Epithelial cell of proximal tubule (primary cell): Measurements from ENCODE around the gene ACADL. TPM values are rescaled to one million over a fixed set of nuclear protein-coding genes. Genes with fewer than 3 reads are reported as not detected.

Source experiments
- DNase-seq: peaks from one replicate; pipeline ENCODE4 v3.0.0-alpha.2; 2011; ENCODE audit warnings: low read depth
- H3K4me3 ChIP-seq: 2 replicates; pipeline ENCODE4 v1.5.1; 2011; ENCODE audit warnings: low read depth, mild to moderate bottlenecking, low read length
- total RNA-seq: library from RNA; depleted of rRNA; stranded (reverse); fragments of >200 nt; gene quantifications from 2 replicates; pipeline ENCODE4 v1.2.3, GENCODE V29; 2015
- TF ChIP-seq, protein P1 (sequence below): conservative IDR thresholded peaks from 2 replicates; pipeline ENCODE4 v1.5.1; 2012; ENCODE audit warnings: low read depth, mild to moderate bottlenecking, low read length

Gene ACADL
- total RNA-seq, 1 donor from 2014 or later: 0.17 TPM

DNA sequence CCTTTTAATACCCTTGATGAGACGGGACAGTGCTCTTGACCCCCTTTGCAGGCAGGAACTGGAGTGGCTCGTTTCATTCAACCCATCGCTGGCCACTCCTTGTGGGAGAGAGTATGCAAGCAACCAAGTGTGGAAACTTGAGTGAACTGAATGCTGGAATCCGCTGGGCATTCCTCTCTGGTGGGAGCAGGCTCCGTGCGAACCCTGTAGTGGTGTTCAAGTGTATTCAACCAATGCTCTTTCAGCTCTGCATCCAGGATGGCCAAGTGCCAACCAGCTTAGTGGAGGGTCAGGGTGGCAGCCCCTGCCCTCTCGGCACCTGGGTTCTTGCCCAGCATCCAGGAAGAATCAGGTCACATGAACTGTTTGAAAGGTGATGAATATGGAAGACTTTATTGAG, 3.3 kb upstream of the ACADL start:
- H3K4me3 ChIP-seq: no peak overlapping the region
- DNase-seq: no peak
- TF ChIP-seq, protein P1, sequence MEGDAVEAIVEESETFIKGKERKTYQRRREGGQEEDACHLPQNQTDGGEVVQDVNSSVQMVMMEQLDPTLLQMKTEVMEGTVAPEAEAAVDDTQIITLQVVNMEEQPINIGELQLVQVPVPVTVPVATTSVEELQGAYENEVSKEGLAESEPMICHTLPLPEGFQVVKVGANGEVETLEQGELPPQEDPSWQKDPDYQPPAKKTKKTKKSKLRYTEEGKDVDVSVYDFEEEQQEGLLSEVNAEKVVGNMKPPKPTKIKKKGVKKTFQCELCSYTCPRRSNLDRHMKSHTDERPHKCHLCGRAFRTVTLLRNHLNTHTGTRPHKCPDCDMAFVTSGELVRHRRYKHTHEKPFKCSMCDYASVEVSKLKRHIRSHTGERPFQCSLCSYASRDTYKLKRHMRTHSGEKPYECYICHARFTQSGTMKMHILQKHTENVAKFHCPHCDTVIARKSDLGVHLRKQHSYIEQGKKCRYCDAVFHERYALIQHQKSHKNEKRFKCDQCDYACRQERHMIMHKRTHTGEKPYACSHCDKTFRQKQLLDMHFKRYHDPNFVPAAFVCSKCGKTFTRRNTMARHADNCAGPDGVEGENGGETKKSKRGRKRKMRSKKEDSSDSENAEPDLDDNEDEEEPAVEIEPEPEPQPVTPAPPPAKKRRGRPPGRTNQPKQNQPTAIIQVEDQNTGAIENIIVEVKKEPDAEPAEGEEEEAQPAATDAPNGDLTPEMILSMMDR: no peak

DNA sequence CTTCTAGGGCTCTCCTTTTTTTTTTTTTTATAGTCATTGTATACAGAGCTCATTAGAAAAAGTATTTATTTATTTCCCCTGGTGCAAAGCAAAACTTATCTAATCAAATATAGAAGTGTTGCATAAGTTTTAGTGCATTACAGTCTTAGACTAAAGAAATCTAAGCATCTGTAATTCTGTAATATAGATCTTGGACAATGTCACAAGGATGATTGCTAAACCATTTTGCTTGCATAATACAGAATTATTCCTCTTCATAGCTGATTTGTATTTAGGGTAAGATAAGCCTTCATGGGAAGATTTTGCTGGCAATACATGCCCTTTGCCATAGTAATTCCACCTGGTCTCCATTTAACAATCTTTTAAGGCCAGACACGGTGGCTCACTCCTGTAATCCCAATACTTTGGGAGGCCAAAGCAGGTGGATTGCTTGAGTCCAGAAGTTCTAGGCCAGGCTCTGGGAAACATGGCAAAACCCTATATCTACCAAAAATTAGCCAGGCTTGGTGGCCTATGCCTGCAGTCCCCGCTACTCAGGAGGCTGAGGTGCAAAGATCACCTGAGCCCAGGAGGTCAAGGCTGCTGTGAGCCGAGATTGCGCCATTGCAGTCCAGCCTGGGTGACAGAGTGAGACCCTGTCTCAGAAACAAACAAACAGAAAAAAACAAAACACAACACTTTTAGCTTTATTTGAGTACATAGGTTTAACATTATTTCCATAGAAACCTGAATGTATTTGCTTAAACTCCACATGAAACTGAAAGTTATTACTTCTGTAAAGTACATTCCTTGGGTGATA, 2.2 kb upstream of the ACADL start:
- TF ChIP-seq, protein P1: no peak
- no peak overlapping the region for H3K4me3 ChIP-seq
- no peak for DNase-seq

DNA sequence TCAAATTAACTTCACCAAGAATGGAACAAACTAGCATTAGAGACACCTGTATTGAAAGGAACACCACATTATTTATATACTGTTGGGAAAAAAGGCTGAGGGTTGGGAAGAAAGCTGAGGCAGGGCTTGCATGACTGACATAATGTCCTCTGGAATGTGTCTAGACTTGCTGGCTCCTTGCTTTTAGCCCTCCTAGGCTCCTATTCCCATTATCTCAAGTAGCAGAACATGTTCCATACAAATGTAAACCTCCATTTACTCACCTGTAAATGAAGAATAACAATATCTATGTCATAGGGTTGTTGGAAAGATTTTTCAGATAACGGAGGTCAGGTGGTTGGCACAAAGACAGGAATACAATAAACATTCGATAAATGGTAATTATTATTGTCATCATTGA, 976 bp upstream of the ACADL start:
- DNase-seq: no peak
- TF ChIP-seq, protein P1: no peak

DNA sequence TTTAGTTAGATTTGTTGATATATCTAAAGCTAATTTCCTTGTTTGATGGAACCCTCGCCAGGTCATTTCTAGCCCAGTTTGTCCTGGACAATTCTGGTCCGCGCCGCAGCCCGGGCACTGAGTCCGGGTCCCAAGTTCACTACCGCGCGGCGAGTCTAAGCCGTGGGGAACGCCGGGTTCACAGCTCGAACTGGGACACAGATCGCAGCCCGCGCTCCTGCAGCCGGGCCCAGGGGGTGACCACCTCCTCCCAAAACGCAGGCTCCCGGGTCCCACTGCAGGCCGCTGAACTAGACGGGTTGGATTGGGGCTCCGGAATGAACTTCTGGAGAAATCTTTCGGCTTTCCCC, 681 bp downstream of the ACADL start:
- H3K4me3 ChIP-seq: peak overlapping the region; percentile 73
- no peak for DNase-seq
- TF ChIP-seq, protein P1: no peak

More for the DNA sequence above, 976 bp upstream of the ACADL start:
- no peak overlapping the region for H3K4me3 ChIP-seq

DNA sequence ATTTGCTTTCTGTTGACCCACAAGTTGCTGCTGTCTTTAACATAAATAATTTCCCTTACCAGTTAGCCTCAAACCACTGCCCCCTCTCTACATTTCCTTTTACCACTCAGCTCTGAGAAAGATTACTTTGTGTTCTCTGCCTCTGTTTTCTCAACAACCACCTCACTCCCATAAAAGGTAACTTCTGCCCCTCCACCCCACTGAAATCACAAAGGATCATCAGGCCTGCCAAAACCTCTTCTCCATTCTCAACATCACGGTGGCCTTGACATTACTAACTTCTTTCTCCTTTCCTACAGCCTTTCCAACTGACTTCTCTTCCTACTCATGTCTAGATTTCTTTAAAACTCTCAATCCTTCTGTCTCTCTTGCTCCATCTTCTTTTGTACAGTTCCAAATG, 10.1 kb downstream of the ACADL start:
- H3K4me3 ChIP-seq: no peak overlapping the region
- no peak for DNase-seq
- TF ChIP-seq, protein P1: no peak

DNA sequence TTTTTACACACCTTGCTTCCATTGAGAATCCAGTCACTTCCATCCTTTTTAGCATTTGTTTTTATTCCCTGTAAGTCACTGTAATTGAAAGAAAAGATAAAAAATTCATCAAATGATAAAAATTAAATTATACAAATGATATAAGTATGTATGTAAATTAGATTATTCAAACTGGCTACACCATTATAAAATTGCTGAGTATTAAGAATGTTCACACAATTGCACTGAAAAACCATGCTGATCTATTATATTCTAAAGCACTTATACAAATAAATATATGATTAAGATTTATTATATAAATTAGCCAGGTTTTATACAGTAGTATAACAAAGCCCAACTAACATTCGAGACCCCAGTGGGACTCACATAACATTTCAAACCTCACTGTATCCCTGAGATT, 15.1 kb downstream of the ACADL start:
- H3K4me3 ChIP-seq: no peak overlapping the region
- DNase-seq: no peak
- TF ChIP-seq, protein P1: no peak

DNA sequence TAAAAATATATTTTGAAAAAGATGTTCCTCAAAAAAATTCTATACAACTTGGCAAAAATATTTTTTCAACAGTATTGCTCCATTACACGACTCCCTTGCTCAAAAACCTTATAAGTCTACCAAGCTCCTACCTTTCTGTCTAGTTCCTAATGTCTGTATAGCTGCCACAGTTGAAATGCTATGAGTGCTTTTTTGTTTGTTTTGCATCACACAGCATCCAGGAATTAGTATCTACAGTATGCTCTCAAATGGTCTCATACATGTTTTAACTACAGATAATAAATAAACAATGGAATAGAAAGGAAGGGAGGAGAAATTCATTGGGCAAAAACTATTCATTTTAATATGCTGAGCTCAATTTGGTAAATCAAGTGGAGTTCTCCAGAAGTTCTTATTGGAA, 17.3 kb downstream of the ACADL start:
- TF ChIP-seq, protein P1: no peak
- no peak overlapping the region for H3K4me3 ChIP-seq
- DNase-seq: no peak
